Smooth muscle cell (in vitro differentiated cells): ENCODE results near the gene GREB1. TPM values are rescaled to one million over a fixed set of nuclear protein-coding genes. Genes with fewer than 3 reads are reported as not detected.
A peak's percentile ranks its signal among the peaks of the same experiment; 100 is the strongest.

Experiments used
- DNase-seq: peaks from one replicate; lab custom pipeline; 2025; ENCODE audit not compliant: unreplicated experiment; lab: John Stamatoyannopoulos, UW
- H2AFZ ChIP-seq: fragments of 200-600 bp; sonication (generic); 2 replicates; pipeline ENCODE4 v1.6.0; 2016; ENCODE audit warnings: antibody characterized with exemption, low read depth, mild to moderate bottlenecking
- H3F3A ChIP-seq: fragments of 200-600 bp; sonication (generic); 2 replicates; pipeline ENCODE4 v1.6.0; 2017; ENCODE audit warnings: antibody characterized with exemption, low read depth
- H3K27ac ChIP-seq: fragments of 200-600 bp; sonication (generic); 2 replicates; pipeline ENCODE4 v1.5.1; 2016; ENCODE audit warnings: low read depth, mild to moderate bottlenecking
- H3K27me3 ChIP-seq: fragments of 200-600 bp; sonication (generic); 2 replicates; pipeline ENCODE4 v1.6.1; 2016; ENCODE audit warnings: low read depth, mild to moderate bottlenecking
- H3K36me3 ChIP-seq: fragments of 200-600 bp; sonication (generic); 2 replicates; pipeline ENCODE4 v1.5.1; 2016; ENCODE audit warnings: low read depth
- H3K4me1 ChIP-seq: fragments of 200-600 bp; sonication (generic); 2 replicates; pipeline ENCODE4 v1.5.1; 2016; ENCODE audit warnings: low read depth
- H3K4me2 ChIP-seq: fragments of 200-600 bp; sonication (generic); 2 replicates; pipeline ENCODE4 v1.6.0; 2016; ENCODE audit warnings: mild to moderate bottlenecking
- H3K4me3 ChIP-seq: fragments of 200-600 bp; sonication (generic); 2 replicates; pipeline ENCODE4 v1.5.1; 2016; ENCODE audit warnings: mild to moderate bottlenecking
- H3K79me2 ChIP-seq: fragments of 200-600 bp; sonication (generic); 2 replicates; pipeline ENCODE4 v1.6.0; 2016; ENCODE audit warnings: low read depth, mild to moderate bottlenecking
- H3K9ac ChIP-seq: fragments of 200-600 bp; sonication (generic); 2 replicates; pipeline ENCODE4 v1.6.0; 2016; ENCODE audit warnings: low read depth
- H3K9me3 ChIP-seq: fragments of 200-600 bp; sonication (generic); replicated peaks from 2 replicates; pipeline ENCODE4 v1.5.1; 2016; ENCODE audit warnings: low read depth
- H4K20me1 ChIP-seq: fragments of 200-600 bp; sonication (generic); 2 replicates; pipeline ENCODE4 v1.6.0; 2016; ENCODE audit warnings: low read depth
- WGBS: methylation state at CpG from one replicate; pipeline ENCODE4 v1.1.7; 2016; ENCODE audit warnings: low lambda C conversion rate; 5-methylcytosine and 5-hydroxymethylcytosine counted together
- microRNA-seq: library from miRNA; unstranded; fragments of <30 nt; microRNA quantifications from one replicate; pipeline ENCODE4, GENCODE V29; 2016; ENCODE audit warnings: borderline number of aligned reads
- polyA plus RNA-seq: library from polyadenylated mRNA; unstranded; fragments of >200 nt; fragmentation: Nextera tagmentation; extraction: Ambion mirVana; gene quantifications from 2 replicates; pipeline ENCODE4 v1.2.1, GENCODE V29; 2016
- small RNA-seq: library from RNA; depleted of rRNA; stranded (forward); fragments of <200 nt; gene quantifications from one replicate; pipeline ENCODE3, GENCODE V24; 2014
- total RNA-seq: library from RNA; depleted of rRNA; stranded (reverse); fragments of >200 nt; gene quantifications from 2 replicates; pipeline ENCODE4 v1.2.3, GENCODE V29; 2014
- TF ChIP-seq, protein P1 (sequence below): fragments of 200-600 bp; sonication (generic); IDR thresholded peaks from 2 replicates; pipeline ENCODE4 v1.5.1; 2017; ENCODE audit warnings: borderline replicate concordance, mild to moderate bottlenecking, antibody characterized with exemption; ENCODE audit not compliant: insufficient read depth, poor library complexity, severe bottlenecking

Gene GREB1
- total and polyA plus RNA-seq, 2 experiments from 2014 or later, result 1.7 to 4.3 TPM

DNA sequence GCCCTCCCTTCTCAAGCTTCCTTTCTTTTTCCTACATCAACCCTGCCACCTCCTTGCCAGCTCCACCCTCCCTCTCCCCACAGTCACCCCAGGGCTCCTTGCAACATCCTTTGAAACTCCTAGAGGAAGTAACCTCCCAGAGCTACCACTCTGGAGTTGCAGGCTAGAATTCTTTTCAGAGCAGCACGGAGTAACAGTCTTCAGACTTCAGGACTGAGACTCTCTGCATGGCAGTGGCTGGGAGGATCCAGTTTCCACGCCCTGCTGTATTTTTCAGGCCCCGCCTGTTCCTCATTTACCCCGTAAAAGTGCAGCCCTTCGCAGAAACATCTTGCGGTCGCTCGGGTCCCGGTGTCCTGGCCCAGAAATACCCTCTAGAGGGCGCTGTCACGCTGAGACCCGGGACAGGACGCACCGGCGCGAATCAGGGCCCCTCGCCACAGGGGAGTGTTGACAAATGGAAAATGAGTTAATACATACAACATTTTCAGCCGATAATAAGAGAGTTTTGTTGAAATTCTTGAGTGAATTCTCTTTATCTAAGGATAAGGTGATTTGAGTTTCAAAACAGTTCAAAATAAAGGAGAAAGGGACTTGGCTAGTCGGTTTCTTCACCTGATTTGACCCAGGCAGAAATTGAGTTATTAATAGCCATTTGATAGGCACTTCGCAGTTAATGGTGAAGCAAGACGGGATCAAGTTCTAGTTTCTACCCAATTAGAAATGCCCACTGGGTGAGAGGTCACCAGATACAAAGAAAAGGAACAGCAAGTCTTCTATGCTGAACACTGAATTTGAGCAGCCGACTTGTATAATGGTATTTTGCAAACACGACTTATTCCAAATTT is 154.6 kb downstream of the GREB1 start:
- Histone ChIP-seq H3K9me3 (no peaks in the 10 kb centered on the region), H3F3A (no peaks in the 10 kb centered on the region), H3K79me2 (no peaks in the 10 kb centered on the region), H4K20me1 (no peaks in the 10 kb centered on the region), H3K27ac (no peak overlapping the region), H3K4me3 (peak overlapping the region; percentile 29), H3K4me1 (peaks cover 3% of the 10 kb centered on the region), H3K4me2 (peak overlapping the region; percentile 77), H3K36me3 (no peaks in the 10 kb centered on the region), H3K27me3 (peaks cover 17% of the 10 kb centered on the region), H3K9ac (no peak overlapping the region), H2AFZ (peak overlapping the region; percentile 26)
- DNase-seq, result peak; percentile 46
- 17% methylated on average over 23 of the region's 23 CpGs for WGBS
- TF ChIP-seq, protein P1, sequence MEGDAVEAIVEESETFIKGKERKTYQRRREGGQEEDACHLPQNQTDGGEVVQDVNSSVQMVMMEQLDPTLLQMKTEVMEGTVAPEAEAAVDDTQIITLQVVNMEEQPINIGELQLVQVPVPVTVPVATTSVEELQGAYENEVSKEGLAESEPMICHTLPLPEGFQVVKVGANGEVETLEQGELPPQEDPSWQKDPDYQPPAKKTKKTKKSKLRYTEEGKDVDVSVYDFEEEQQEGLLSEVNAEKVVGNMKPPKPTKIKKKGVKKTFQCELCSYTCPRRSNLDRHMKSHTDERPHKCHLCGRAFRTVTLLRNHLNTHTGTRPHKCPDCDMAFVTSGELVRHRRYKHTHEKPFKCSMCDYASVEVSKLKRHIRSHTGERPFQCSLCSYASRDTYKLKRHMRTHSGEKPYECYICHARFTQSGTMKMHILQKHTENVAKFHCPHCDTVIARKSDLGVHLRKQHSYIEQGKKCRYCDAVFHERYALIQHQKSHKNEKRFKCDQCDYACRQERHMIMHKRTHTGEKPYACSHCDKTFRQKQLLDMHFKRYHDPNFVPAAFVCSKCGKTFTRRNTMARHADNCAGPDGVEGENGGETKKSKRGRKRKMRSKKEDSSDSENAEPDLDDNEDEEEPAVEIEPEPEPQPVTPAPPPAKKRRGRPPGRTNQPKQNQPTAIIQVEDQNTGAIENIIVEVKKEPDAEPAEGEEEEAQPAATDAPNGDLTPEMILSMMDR, result peak; percentile 94

DNA sequence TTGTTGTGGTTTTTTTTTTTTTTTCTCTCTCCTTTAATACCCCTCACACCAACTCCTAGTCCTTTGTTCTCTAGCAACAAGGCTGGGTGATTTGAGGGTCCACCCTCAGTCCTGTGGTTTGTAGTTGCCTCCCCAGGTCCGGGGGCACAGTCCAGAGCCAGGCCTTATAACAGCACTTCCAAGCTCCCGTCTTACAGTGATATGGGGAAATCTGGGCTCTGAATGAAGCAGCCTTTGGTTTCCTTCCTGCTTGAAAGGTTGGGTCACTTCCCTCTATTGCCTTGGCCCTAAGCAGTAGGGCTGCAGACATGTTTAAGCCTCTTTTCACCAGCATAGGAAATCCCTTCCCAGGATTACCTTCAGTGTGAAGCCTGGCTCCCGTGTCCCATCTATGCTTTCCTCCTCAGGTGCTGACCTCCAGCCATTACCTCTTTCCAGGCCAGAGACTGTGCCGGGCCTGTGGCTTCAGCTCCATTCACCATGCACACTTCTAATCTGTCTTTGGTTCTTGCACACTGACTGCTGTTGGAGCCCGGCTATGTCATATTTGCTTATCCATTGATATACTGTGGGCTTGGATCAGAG is 157.3 kb downstream of the GREB1 start:
- Histone ChIP-seq H3K9ac (no peak overlapping the region), H3K36me3 (no peaks in the 10 kb centered on the region), H2AFZ (no peak overlapping the region), H3K27me3 (no peaks in the 10 kb centered on the region), H4K20me1 (no peaks in the 10 kb centered on the region), H3K4me2 (no peak overlapping the region), H3K79me2 (no peaks in the 10 kb centered on the region), H3K4me3 (no peak overlapping the region), H3K4me1 (peaks cover 3% of the 10 kb centered on the region), H3K27ac (no peak overlapping the region), H3F3A (no peaks in the 10 kb centered on the region), H3K9me3 (no peaks in the 10 kb centered on the region)
- TF ChIP-seq, protein P1, result no peak
- WGBS, result 94% methylated on average over 5 of the region's 5 CpGs
- no peak for DNase-seq

Small RNAs within 50 kb of the gene (microRNA-seq; reads per million reads assigned to microRNA genes)
- gene MIR4429, result not detected

Small RNAs within 50 kb of the gene (small RNA-seq; reads per million reads assigned to genes)
- gene MIR4429, result not detected
- 0.87 reads per million, percentile 27 among the genes with 10 or more reads in this experiment for gene RN7SL674P
- not detected for gene RNA5SP84
- gene RNU2-13P, result not detected

Other genes with a start within 250 kb of the GREB1 start
- 45.5 and 56.2 TPM in 2 replicates for gene ROCK2, start 189.4 kb upstream of the GREB1 start, total RNA-seq
- gene ROCK2, start 189.4 kb upstream of the GREB1 start, polyA plus RNA-seq, result 27.2 and 42.4 TPM in 2 replicates
- 18.0 and 18.3 TPM in 2 replicates for gene E2F6, start 67.9 kb upstream of the GREB1 start, total RNA-seq
- 17.5 and 23.0 TPM in 2 replicates for gene E2F6, start 67.9 kb upstream of the GREB1 start, polyA plus RNA-seq
- not detected in 2 replicates for gene NTSR2, start 136.2 kb downstream of the GREB1 start, total RNA-seq
- not detected in 2 replicates for gene NTSR2, start 136.2 kb downstream of the GREB1 start, polyA plus RNA-seq
- 13.8 and 23.4 TPM in 2 replicates for gene LPIN1, start 212.6 kb downstream of the GREB1 start, total RNA-seq
- 11.7 and 17.9 TPM in 2 replicates for gene LPIN1, start 212.6 kb downstream of the GREB1 start, polyA plus RNA-seq